H1 (cell line): Measurements from ENCODE around the gene ANAPC5. TPM values are rescaled to one million over a fixed set of nuclear protein-coding genes. Genes with fewer than 3 reads are reported as not detected.
A peak's percentile ranks its signal among the peaks of the same experiment; 100 is the strongest.

Source experiments
- BRCA1 ChIP-seq: IDR thresholded peaks from 2 replicates; pipeline ENCODE4 v1.6.1; 2012; ENCODE audit warnings: low read depth, low read length, improper control_type of control experiment
- CBX5 ChIP-seq: fragments of 300-800, 300-1000 bp; sonication (generic); IDR thresholded peaks from 2 replicates; pipeline ENCODE4 v1.7.1; 2016; ENCODE audit warnings: antibody characterized with exemption, low read length, low read depth
- CBX8 ChIP-seq: fragments of 300-800, 300-1000 bp; sonication (generic); IDR thresholded peaks from 2 replicates; pipeline ENCODE4 v1.7.1; 2016; ENCODE audit warnings: low read depth, low read length, borderline replicate concordance
- CHD1 ChIP-seq: IDR thresholded peaks from 2 replicates; pipeline ENCODE4 v1.6.1; 2012; ENCODE audit warnings: low read depth, low read length, improper control_type of control experiment
- CTBP2 ChIP-seq: IDR thresholded peaks from 2 replicates; pipeline ENCODE4 v1.7.0; 2011; ENCODE audit warnings: borderline replicate concordance, mild to moderate bottlenecking, moderate library complexity, mixed read lengths, low read length; ENCODE audit not compliant: insufficient read depth, insufficient read length
- EP300 ChIP-seq, 2 experiments: IDR thresholded peaks; 1 replicate in 1 of 2; 2 replicates in 1 of 2; pipeline ENCODE4 v1.6.1; 2011 to 2012; ENCODE audit warnings: low read depth in 2 of 2, low read length in 2 of 2, mild to moderate bottlenecking in 2 of 2, borderline replicate concordance in 1 of 2, inconsistent platforms in 1 of 2, moderate library complexity in 1 of 2
- FOSL1 ChIP-seq: IDR thresholded peaks from 2 replicates; pipeline ENCODE4 v1.6.1; 2011; ENCODE audit warnings: mild to moderate bottlenecking, low read depth, low read length, moderate library complexity; ENCODE audit not compliant: insufficient read depth
- GABPA ChIP-seq: IDR thresholded peaks from 2 replicates; pipeline ENCODE4 v1.6.1; 2011; ENCODE audit warnings: mild to moderate bottlenecking, low read length, moderate library complexity, borderline replicate concordance; ENCODE audit not compliant: insufficient read depth
- GTF2F1 ChIP-seq: IDR thresholded peaks from 2 replicates; pipeline ENCODE4 v1.6.1; 2012; ENCODE audit warnings: low read depth, low read length, improper control_type of control experiment, borderline replicate concordance
- HDAC2 ChIP-seq, 2 experiments: fragments of 300-600 bp in 1 of 2; sonication (generic) in 1 of 2; IDR thresholded peaks; 2 replicates each; pipeline ENCODE4 v1.6.1; 2011 to 2012; ENCODE audit warnings: low read depth in 2 of 2, low read length in 2 of 2, mild to moderate bottlenecking in 2 of 2, moderate library complexity in 2 of 2, borderline replicate concordance in 1 of 2, inconsistent platforms in 1 of 2
- JUND ChIP-seq: IDR thresholded peaks from 2 replicates; pipeline ENCODE4 v1.6.1; 2011; ENCODE audit warnings: mild to moderate bottlenecking, improper control_type of control experiment, low read length
- KDM1A ChIP-seq: fragments of 200-600, 300-600 bp; sonication (generic); IDR thresholded peaks from 2 replicates; pipeline ENCODE4 v1.7.1; 2016; ENCODE audit warnings: mild to moderate bottlenecking, low read length, borderline replicate concordance
- KDM5A ChIP-seq: fragments of 200-600 bp; IDR thresholded peaks from 2 replicates; pipeline ENCODE4 v1.7.1; 2012; ENCODE audit warnings: mild to moderate bottlenecking, low read length, inconsistent platforms, mixed read lengths
- MAFK ChIP-seq: IDR thresholded peaks from 2 replicates; pipeline ENCODE4 v1.6.1; 2012; ENCODE audit warnings: low read depth, mild to moderate bottlenecking, improper control_type of control experiment, low read length
- RAD21 ChIP-seq, 2 experiments: IDR thresholded peaks in 1 of 2; conservative IDR thresholded peaks in 1 of 2; 2 replicates each; pipeline ENCODE4 v1.6.1; 2011; ENCODE audit warnings: low read depth in 2 of 2, low read length in 2 of 2, improper control_type of control experiment in 1 of 2, inconsistent platforms in 1 of 2, mild to moderate bottlenecking in 1 of 2, moderate library complexity in 1 of 2
- RNF2 ChIP-seq: fragments of 200-900, 300-1000 bp; sonication (generic); IDR thresholded peaks from 2 replicates; pipeline ENCODE4 v1.7.1; 2016; ENCODE audit warnings: borderline replicate concordance, low read depth, mild to moderate bottlenecking, antibody characterized with exemption, low read length; ENCODE audit not compliant: poor library complexity, severe bottlenecking; ENCODE audit errors: missing control alignments
- SRF ChIP-seq: IDR thresholded peaks from 2 replicates; pipeline ENCODE4 v1.6.1; 2011; ENCODE audit warnings: mild to moderate bottlenecking, low read depth, low read length, moderate library complexity
- SUZ12 ChIP-seq: fragments of 200-600 bp; sonication (generic); IDR thresholded peaks from 2 replicates; pipeline ENCODE4 v1.6.1; 2012; ENCODE audit warnings: mild to moderate bottlenecking, inconsistent platforms, low read length, moderate library complexity, mixed read lengths
- TAF7 ChIP-seq: optimal IDR thresholded peaks from 2 replicates; pipeline ENCODE3; 2011; ENCODE audit warnings: low read depth, mild to moderate bottlenecking, inconsistent platforms, low read length, moderate library complexity, borderline replicate concordance
- USF2 ChIP-seq: IDR thresholded peaks from 2 replicates; pipeline ENCODE4 v1.6.1; 2011; ENCODE audit warnings: low read length, improper control_type of control experiment
- polyA plus RNA-seq, 7 experiments: library from polyadenylated mRNA; depleted of rRNA in 3 of 7; stranded (reverse) in 5 of 7; unstranded in 2 of 7; fragments of >200 nt in 5 of 7; fragments of 200-250 nt in 2 of 7; gene quantifications; 1 replicate in 5 of 7; 2 replicates in 1 of 7; 4 replicates in 1 of 7; pipeline versions ENCODE4 v1.2.1 to v1.2.3, GENCODE V29; 2011 to 2013; ENCODE audit warnings: missing spikeins in 2 of 7, mixed read lengths in 2 of 7
- total RNA-seq: library from RNA; stranded (reverse); fragmentation: NEBNext Ultra II Directional; extraction: Animal tissue kit (Norgen Biotek cat#: 25700); gene quantifications from 2 replicates; pipeline ENCODE4 v1.2.1, GENCODE V29; 2021

Gene ANAPC5
- total and polyA plus RNA-seq, 2 of the 8 experiments (the other 6 are each of a cell fraction or from before 2014, with no cell fraction given), result 103 to 127 TPM

- TF ChIP-seq USF2 (no peak), KDM1A (no peak), RNF2 (no peak), FOSL1 (no peak), CBX8 (no peak), EP300 (IDR thresholded peaks at IDR 0.05; ENCODE audit: borderline replicate concordance in 1 of 2, low read depth in 2 of 2, low read length in 2 of 2) (no peak), CTBP2 (no peak), MAFK (no peak), SUZ12 (no peak), SRF (no peak), HDAC2 (IDR thresholded peaks at IDR 0.05; ENCODE audit: borderline replicate concordance in 1 of 2, low read depth in 2 of 2, low read length in 2 of 2) (0 out of 4 replicates have a peak, but pooled peaks of 1 of the 2 experiments have one; percentile 5), BRCA1 (no peak), CBX5 (no peak), TAF7 (peak; percentile 17), JUND (no peak), CHD1 (no peak), GTF2F1 (no peak), KDM5A (no peak), GABPA (0 out of 2 replicates have a peak, but pooled peaks have one; percentile 35), RAD21 (IDR thresholded peaks at IDR 0.05 in 1 of 2, conservative IDR thresholded peaks at IDR 0.05 in 1 of 2; ENCODE audit: low read depth in 2 of 2, low read length in 2 of 2) (0 out of 4 replicates have a peak, but pooled peaks of 1 of the 2 experiments have one; percentile 0)
Measured at GRCh38 chr12:121296618-121297434, 55.4 kb downstream of the ANAPC5 start, which contains the start of gene CAMKK2 (continued).
